LoVo (cell line): ENCODE results near the gene ZNF780B.
A peak's percentile ranks its signal among the peaks of the same experiment; 100 is the strongest.
"Not testable (repeated sequence)": the region's sequence is repeated elsewhere in the genome, so short reads cannot be mapped to it uniquely, and the experiment has no call there.

Experiments
- DNase-seq: peaks from one replicate; pipeline ENCODE4 v3.0.0-alpha.2; 2016; ENCODE audit warnings: low spot score

The ZNF780B gene

DNA sequence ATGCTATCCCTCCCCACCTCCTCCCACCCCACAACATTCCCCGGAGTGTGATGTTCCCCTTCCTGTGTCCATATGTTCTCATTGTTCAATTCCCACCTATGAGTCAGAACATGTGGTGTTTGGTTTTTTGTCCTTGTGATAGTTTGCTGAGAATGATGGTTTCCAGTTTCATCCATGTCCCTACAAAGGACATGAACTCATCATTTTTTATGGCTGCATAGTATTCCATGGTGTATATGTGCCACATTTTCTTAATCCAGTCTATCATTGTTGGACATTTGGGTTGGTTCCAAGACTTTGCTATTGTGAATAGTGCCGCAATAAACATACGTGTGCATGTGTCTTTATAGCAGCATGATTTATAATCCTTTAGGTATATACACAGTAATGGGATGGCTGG lies 18.0 kb downstream of the ZNF780B start:
- not testable (repeated sequence) for DNase-seq

- DNase-seq, result no peak
These were observed 20.0 kb downstream of the ZNF780B start for GRCh38 chr19:40035996-40036395.

GRCh38 chr19:40033989-40034560 lies 22.0 kb downstream of the ZNF780B start:
- DNase-seq, result no peak

DNA sequence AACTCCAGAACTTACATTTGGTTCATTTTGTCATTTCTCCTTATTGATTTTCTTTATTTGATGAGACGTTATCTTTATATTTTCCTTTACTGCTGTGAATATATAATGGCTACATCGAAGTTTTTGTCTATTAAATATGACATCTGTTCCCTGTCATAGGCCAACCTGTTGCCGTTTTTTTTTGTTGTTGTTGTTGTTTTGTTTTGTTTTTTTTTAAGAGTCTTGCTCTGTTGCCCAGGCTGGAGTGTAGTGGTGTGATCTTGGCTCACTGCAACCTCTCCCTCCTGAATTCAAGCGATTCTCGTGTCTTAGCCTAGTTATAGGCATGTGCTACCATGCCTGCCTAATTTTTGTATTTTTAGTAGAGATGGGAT lies 29.4 kb downstream of the ZNF780B start:
- DNase-seq, result no peak

- DNase-seq, result no peak
These were observed 30.0 kb downstream of the ZNF780B start for GRCh38 chr19:40025938-40026596.

DNA sequence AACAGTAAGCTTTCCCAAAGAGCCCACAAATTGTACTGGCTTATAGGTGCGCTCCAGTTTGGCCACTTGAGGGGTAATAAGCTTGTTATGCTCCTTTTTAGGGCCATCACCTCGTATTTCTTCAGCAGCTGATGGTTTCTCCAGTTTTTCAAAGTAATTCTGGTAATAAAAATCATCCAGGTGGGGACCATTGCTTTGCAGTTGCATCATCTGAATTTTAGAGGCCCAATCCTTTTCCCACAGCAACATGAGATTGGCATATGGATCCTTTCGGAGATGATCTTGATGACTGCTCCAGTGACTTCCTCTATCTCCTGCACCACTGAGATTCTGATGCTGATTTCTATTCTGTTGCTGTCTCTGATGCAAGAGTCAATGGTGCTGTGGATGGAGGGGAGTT lies 32.1 kb downstream of the ZNF780B start:
- no peak for DNase-seq

DNA sequence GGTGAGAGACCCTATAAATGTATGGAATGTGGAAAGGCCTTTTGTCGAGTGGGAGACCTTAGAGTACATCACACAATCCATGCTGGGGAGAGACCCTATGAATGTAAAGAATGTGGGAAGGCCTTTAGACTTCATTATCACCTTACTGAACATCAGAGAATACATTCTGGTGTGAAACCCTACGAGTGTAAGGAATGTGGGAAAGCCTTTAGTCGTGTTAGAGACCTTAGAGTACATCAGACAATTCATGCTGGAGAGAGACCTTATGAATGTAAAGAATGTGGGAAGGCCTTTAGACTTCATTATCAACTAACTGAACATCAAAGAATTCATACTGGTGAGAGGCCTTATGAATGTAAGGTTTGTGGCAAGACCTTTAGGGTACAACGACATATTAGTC lies 42.0 kb downstream of the ZNF780B start:
- no peak for DNase-seq

DNA sequence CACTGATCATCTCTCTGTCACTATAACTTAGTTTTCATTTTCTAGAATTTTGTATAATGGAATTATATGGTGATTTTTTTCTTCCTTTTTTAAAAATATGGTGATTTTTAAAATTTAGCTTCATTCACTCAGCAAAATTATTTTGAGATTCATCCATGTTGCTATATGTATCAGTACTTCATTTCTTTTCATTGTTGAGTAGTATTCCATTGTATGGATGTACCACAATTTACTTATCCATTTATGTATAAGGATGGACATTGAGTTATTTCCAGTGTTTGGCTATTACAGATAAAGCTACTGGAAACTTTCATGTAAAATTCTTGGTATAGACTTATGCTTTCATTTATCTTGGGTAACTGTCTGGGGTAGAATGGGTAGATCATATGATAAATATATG lies 46.4 kb downstream of the ZNF780B start:
- DNase-seq, result no peak

DNA sequence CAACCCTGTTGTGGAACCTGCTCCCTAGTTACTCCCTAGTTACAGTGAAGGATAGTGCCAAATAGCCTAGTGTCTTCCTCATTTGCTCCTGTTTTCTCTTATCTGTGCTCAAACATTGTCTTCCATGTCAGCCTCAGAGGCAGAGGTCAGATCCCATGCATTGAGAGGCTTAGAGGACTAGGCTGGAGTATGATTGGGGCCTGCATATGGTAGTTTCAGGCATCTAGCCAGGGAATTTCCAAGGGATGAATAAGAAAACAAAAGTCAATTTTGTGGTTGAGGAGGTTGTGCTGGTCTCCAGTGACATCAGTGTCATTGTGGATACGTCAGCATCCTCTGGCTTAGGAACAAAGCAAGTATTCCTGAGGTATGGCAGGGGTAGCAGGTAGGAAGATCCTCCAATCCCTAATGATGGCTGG lies 49.7 kb downstream of the ZNF780B start:
- DNase-seq, result peak; percentile 19

GRCh38 chr19:40005691-40006272 lies 50.2 kb downstream of the ZNF780B start:
- DNase-seq, result no peak

DNA sequence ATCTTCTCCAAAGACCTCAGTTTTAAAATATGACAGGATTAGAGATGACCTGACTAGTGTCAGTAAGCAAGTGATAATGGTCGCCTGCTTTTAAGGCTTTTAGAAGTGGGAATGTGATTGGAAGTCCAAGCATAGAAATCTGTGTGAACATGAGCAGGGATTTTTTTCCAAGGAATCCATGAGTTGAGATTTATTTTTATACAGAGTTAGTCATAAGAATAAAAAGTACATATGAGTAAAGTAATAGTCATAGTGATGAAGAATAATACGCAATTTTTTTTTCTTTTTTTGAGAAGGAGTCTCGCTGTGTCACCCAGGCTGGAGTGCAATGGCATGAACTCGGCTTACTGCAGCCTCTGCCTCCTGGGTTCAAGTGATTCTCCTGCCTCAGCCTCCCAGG lies 57.5 kb downstream of the ZNF780B start:
- no peak for DNase-seq

DNA sequence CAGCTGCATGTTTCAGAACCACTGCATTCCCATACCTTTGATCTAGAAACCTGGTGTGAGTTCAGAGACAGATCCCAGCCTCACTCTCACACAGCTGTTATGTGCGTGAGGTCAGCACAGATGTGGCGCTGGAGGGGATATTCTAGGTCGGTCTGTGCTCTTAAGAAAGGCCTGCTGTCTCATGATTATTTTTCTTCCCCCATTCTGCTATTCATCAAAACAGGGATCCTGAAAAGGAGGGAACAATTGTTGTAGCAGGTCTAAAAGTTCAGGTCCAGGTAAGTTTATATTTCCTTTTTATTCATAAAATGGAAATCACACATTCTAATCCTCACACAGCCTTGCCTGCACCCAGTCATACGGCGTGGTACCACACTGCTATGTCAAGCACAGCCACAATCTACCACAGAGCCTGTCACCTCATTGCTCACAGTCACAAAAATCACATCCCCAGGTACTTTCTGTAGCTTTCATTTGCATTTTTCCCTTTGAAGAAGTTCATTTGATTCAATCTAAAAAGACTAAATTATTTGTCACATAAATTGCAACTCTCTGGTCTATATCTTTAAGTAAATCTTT lies 58.3 kb downstream of the ZNF780B start:
- no peak for DNase-seq

GRCh38 chr19:39996811-39997637 lies 59.0 kb downstream of the ZNF780B start, which contains the start of gene ZNF546:
Gene ZNF546, plus strand, starts transcription at chr19:39997060. Its CDS starts 1,267 bp downstream, at chr19:39998327.
- DNase-seq, result peak; percentile 86

- DNase-seq, result peak; percentile 23
These were observed 59.7 kb downstream of the ZNF780B start for GRCh38 chr19:39996218-39996810.

GRCh38 chr19:39995794-39996193 lies 60.2 kb downstream of the ZNF780B start:
- no peak for DNase-seq

- no peak for DNase-seq
These were observed 61.7 kb downstream of the ZNF780B start for GRCh38 chr19:39994361-39994760.

- no peak for DNase-seq
These were observed 62.4 kb downstream of the ZNF780B start for GRCh38 chr19:39993605-39994004.

GRCh38 chr19:39987596-39987995 lies 68.4 kb downstream of the ZNF780B start:
- no peak for DNase-seq

GRCh38 chr19:39987167-39987566 lies 68.9 kb downstream of the ZNF780B start:
- DNase-seq, result no peak

GRCh38 chr19:39986643-39987042 lies 69.4 kb downstream of the ZNF780B start:
- DNase-seq, result no peak

GRCh38 chr19:39983695-39984300 lies 72.2 kb downstream of the ZNF780B start:
- no peak for DNase-seq

DNA sequence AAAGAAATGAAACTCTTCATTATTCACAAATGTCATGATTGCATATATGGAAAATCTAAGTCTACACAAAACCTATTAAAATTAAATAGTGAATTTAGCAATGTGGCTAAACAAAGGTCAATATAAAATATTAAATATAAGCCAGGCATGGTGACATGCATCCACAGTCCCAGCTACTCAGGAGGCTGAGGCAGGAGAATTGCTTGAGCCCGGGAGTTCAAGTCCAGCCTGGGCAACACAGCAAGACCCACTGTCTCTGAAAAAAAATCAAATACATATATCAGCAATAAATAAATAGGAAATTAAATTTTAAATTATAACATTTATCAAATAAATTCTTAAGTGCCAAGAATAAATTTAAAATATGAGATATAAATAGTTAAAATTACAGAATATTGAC lies 73.1 kb downstream of the ZNF780B start:
- no peak for DNase-seq
